Neural cell (in vitro differentiated cells): ENCODE data around the gene BPIFB1.

Experiments
- CTCF ChIP-seq: fragments of 450-650 bp; IDR thresholded peaks from 2 replicates; pipeline ENCODE4 v1.5.1; 2014; ENCODE audit warnings: antibody characterized with exemption, mild to moderate bottlenecking, moderate library complexity; ENCODE audit not compliant: poor library complexity, severe bottlenecking
- EP300 ChIP-seq: fragments of 450-650 bp; conservative IDR thresholded peaks from 2 replicates; pipeline ENCODE4 v1.6.1; 2014; ENCODE audit warnings: antibody characterized with exemption, mild to moderate bottlenecking, moderate library complexity; ENCODE audit not compliant: poor library complexity, severe bottlenecking
- EZH2 ChIP-seq: fragments of 200-600, 300-800 bp; shearing (Covaris generic), sonication (generic); IDR thresholded peaks from 2 replicates; pipeline ENCODE4 v1.6.1; 2014; ENCODE audit warnings: antibody characterized with exemption, low read length, borderline replicate concordance, mild to moderate bottlenecking; ENCODE audit not compliant: insufficient read depth, poor library complexity, severe bottlenecking
- POLR2AphosphoS5 ChIP-seq: IDR thresholded peaks from 2 replicates; pipeline ENCODE4 v1.6.1; 2012
- RAD21 ChIP-seq: fragments of 450-650 bp; conservative IDR thresholded peaks from 2 replicates; pipeline ENCODE4 v1.6.1; 2014; ENCODE audit warnings: antibody characterized with exemption, mild to moderate bottlenecking, moderate library complexity
- REST ChIP-seq: IDR thresholded peaks from 2 replicates; pipeline ENCODE4 v1.6.1; 2012; ENCODE audit warnings: borderline replicate concordance
- SMC3 ChIP-seq: fragments of 450-650 bp; conservative IDR thresholded peaks from 2 replicates; pipeline ENCODE4 v1.6.1; 2014; ENCODE audit warnings: antibody characterized with exemption, mild to moderate bottlenecking, moderate library complexity; ENCODE audit not compliant: poor library complexity

DNA sequence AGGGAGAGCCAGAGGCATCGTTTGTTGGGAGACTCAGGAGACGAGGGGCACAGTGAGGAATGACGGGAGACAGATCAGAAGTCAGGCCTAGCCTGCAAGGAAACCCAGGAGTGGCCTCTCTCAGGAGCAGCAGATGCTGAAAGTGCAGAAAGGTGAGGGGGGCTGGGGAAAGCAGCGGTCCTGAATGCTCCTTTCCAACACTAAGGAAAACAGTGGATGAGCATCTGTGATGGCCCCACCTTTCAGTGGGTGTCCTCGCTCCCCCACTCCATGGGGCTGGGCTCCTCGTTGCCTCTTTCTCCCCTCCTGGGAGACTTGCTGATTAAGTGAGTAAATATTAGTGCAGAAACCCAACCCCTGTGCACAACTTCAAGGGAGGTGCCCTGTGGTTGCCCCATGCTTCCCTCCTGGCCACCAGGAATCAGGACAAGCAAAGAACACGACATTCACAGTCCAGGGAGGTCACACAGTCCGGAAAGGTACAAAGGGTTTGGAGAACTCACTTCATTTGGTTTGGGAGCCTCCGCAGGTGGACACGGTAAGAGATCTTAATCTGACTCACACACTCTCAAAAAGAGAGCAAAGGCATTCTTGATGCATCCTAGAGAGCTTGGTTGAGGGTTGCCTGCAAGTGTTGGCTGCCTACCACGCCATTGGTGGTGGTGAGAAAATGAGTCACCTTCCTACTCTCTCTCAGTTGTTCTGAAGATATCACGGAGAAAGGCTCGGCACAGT is 9.7 kb upstream of the BPIFB1 start:
- TF ChIP-seq RAD21 (no peak), CTCF (no peak), EZH2 (no peak), SMC3 (no peak), EP300 (no peak), POLR2AphosphoS5 (no peak), REST (no peak)
